Bronchial epithelial cell (primary cell): ENCODE results near the gene MAP3K21. TPM values are rescaled to one million over a fixed set of nuclear protein-coding genes. Genes with fewer than 3 reads are reported as not detected.

ENCODE experiments used
- DNase-seq: peaks from one replicate; pipeline ENCODE4 v3.0.0-alpha.2; 2010; ENCODE audit warnings: low read depth
- FAIRE-seq: peaks from 2 replicates; lab custom pipeline; 2011; peaks lifted over from hg19 to GRCh38; lab: Jason Lieb, UNC
- H3K27me3 ChIP-seq: 2 replicates; pipeline ENCODE4 v1.5.1; 2011; ENCODE audit warnings: low read length; ENCODE audit not compliant: control insufficient read depth, insufficient read depth
- H3K36me3 ChIP-seq: 2 replicates; pipeline ENCODE4 v1.5.1; 2011; ENCODE audit warnings: low read length; ENCODE audit not compliant: control insufficient read depth, insufficient read depth
- H3K4me3 ChIP-seq: 2 replicates; pipeline ENCODE4 v1.5.1; 2011; ENCODE audit warnings: mild to moderate bottlenecking, low read depth, low read length, control low read depth
- total RNA-seq: library from RNA; depleted of rRNA; stranded (reverse); fragments of >200 nt; gene quantifications from 2 replicates; pipeline ENCODE4 v1.2.1, GENCODE V29; 2014
- TF ChIP-seq, protein P1 (sequence below): IDR thresholded peaks from 2 replicates; pipeline ENCODE4 v1.5.1; 2011; ENCODE audit warnings: mild to moderate bottlenecking, moderate library complexity, low read length, control low read depth, inconsistent platforms; ENCODE audit not compliant: insufficient read depth, severe bottlenecking

The MAP3K21 gene
- total RNA-seq, 1 donor from 2014 or later = 6.6 TPM

DNA sequence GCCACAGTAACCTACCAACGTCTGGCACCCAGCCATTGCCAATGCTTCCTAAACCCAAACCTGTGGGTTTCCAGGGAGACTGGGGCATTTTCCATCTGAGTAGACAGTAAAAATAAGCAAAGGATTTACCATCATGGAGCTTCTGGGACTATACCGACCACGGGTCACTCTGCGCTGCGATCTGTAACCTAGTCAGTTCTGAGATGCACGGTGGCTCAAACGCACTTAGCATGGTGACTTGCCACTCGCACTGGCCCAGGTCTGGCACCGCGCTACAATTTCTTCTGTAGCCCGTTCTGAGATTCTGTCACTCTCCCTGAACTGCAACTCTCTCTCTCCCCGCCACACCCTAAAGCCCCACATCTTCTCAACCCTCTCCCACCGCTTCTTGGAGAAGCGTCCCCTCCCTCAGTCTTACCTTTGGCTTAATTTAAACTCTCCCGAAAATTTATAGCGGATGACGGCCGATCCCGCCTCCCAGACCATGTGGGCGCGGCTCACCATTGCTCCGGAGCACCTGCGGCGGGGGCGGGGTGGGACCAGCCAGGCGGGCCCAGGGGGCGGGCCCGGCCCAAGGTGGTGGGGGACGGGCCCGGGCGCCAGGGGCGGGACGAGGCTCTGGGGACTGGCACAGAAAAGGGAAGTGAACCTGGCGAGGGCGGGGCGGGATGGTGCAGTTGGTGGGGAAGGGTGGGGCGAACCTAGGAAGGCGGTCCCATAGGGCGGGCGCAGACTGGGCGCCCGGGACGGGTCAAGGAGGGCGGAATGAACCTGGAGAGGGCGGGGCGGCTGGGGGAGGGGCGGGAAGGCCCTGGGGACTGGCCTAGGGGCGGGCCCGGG lies 493 bp upstream of the MAP3K21 start:
- H3K4me3 ChIP-seq = peak overlapping the region; percentile 76
- TF ChIP-seq, protein P1, sequence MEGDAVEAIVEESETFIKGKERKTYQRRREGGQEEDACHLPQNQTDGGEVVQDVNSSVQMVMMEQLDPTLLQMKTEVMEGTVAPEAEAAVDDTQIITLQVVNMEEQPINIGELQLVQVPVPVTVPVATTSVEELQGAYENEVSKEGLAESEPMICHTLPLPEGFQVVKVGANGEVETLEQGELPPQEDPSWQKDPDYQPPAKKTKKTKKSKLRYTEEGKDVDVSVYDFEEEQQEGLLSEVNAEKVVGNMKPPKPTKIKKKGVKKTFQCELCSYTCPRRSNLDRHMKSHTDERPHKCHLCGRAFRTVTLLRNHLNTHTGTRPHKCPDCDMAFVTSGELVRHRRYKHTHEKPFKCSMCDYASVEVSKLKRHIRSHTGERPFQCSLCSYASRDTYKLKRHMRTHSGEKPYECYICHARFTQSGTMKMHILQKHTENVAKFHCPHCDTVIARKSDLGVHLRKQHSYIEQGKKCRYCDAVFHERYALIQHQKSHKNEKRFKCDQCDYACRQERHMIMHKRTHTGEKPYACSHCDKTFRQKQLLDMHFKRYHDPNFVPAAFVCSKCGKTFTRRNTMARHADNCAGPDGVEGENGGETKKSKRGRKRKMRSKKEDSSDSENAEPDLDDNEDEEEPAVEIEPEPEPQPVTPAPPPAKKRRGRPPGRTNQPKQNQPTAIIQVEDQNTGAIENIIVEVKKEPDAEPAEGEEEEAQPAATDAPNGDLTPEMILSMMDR = no peak
- no peaks in the 10 kb centered on the region for H3K27me3 ChIP-seq
- DNase-seq (peak; percentile 85), FAIRE-seq (no peak)
- H3K36me3 ChIP-seq = no peaks in the 10 kb centered on the region

- peak; percentile 8 for DNase-seq
- no peak for FAIRE-seq
Measured at GRCh38 chr1:233328142-233328921, 808 bp downstream of the MAP3K21 start.

DNA sequence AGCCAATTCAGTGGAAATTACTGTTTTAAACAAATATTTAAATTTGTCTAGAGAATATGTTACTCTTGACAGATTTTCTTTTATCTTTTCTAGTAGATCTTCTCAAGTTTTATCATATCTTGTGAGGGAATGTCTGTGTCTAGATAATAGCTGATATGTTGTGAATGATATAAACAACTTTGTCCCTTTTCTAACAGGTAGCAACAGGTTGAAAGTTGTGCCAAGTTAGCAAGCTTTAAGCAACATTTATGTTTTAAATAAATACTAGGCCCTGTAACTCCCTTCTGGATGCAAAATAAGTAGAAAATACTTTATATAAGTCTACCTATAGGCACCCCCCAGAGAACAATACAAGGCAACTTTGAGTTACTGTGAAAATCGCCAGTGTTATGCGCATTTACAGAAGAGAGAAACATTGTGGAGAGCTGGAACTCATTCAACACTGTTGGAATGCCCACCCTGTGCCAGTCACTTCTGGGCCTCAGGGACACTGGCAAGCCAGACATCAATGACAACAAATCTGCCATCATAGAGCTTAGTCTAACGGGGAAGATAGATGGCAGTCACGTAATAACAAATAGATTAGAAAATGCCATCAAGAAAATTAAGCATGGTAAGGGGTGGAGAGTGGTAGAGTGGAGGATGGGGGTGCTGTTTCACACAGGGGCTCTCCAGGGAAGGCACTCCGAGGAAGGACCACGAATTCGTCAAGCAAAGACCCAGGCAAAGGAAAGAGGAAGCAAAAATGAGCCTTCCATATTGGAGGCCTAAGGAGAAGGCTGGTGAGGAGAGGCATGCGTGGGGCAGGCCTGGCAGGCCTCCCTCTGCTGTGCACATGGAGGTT lies 4.4 kb downstream of the MAP3K21 start:
- H3K27me3 ChIP-seq = no peaks in the 10 kb centered on the region
- FAIRE-seq = no peak
- TF ChIP-seq, protein P1 = no peak
- H3K4me3 ChIP-seq = no peak overlapping the region
- peak; percentile 4 for DNase-seq
- H3K36me3 ChIP-seq = no peaks in the 10 kb centered on the region

More at GRCh38 chr1:233328142-233328921, 808 bp downstream of the MAP3K21 start:
- TF ChIP-seq, protein P1 = no peak
- Histone ChIP-seq H3K4me3 (peak overlapping the region; percentile 76), H3K27me3 (no peaks in the 10 kb centered on the region), H3K36me3 (no peaks in the 10 kb centered on the region)

GRCh38 chr1:233333086-233333485 lies 5.6 kb downstream of the MAP3K21 start:
- H3K36me3 ChIP-seq = no peaks in the 10 kb centered on the region
- FAIRE-seq (no peak), DNase-seq (no peak)
- TF ChIP-seq, protein P1 = no peak
- no peak overlapping the region for H3K4me3 ChIP-seq
- H3K27me3 ChIP-seq = no peaks in the 10 kb centered on the region

GRCh38 chr1:233334092-233334491 lies 6.6 kb downstream of the MAP3K21 start:
- H3K36me3 ChIP-seq = no peaks in the 10 kb centered on the region
- FAIRE-seq (no peak), DNase-seq (no peak)
- H3K4me3 ChIP-seq = no peak overlapping the region
- H3K27me3 ChIP-seq = no peaks in the 10 kb centered on the region
- TF ChIP-seq, protein P1 = no peak
